ENCODE data around the gene ZKSCAN5.
"Not testable (repeated sequence)": the region's sequence is repeated elsewhere in the genome, so short reads cannot be mapped to it uniquely, and the experiment has no call there.

ZKSCAN5 gene

DNA sequence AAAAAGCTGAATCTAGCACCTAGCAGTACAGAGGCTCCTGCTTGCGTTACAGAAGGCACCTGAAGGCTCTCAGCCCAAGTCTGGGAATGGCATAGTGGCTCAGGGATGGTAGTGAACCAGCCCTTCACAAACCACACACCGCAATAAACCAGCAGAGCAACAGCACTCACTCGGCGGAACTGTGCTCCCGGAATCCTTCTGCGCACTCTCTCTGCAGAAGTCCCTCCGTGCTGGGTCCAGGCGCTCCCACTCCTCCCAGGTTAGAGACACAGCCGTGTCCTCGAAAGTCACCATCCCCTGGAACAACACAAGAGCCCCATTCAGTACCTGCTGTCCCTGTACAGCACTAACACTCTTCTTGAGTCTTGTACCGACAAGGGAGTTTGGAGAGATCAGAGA lies 5.9 kb upstream of the ZKSCAN5 start:
- DNase-seq: no peak

DNA sequence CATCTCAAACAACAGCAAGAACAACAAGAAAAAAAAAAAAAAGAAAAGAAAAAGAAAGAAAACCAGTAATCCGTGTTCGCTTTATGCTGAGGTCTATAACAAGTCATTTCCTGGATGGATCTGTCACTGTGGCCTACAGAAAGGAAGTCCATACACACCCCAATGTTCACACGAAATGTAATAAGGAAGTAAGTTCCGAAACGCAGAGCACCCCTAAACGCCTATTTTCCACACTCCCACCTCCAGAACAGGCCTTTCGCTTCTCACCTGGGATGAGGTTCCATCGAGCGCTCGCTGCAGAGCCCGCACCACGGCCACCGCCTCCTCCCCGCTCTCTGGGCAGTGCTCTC lies 5.1 kb upstream of the ZKSCAN5 start:
- DNase-seq: no peak

DNA sequence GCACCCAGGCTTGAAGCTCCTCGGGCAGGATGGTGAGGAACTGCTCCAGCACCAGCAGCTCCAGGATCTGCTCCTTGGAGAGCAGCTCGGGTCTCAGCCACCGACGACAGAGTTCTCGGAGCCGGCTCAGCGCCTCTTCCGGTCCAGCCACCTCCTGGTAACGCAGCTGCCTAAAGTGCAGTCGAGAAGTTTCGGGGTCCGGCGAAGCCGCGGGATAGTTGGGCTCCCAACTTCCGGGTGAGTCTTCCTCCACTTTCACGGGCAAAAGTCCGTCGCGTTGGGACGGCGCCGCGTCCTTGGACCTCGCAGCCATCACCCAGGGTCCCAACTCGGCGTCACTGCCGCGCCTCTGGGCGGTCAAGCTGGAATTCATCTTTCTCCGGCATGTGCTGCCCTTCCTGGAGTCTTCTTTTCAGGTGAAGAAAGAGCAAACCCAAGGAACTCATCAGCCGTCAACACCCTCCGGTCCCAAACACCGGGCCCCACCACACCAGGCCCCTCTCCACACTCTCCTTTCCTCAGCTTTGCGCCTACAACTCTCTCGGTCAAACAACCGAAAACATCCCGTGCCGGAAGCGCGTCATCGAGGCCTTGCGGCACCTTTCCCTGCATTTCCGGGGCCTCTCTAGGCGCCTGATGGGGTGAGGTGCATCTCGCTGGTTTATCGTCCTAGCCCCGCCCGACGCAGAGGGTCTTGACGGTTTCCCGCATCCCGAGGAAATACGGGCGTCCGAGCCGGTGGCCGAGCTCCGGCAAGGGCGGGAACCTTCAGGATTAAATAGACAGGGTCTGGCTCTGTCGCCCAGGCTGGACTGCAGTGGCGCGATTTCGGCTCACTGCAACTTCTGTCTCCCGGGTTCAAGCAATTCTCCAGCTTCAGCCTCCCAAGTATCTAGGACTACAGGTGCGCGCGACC lies 4.5 kb upstream of the ZKSCAN5 start, which contains the start of gene ZNF394:
Gene ZNF394, minus strand, starts transcription at position 561 of the 916 bp plus-strand sequence. Its CDS starts 188 bp downstream, at position 373.
- peak; percentile 33 to 96 (median 88) for DNase-seq

DNA sequence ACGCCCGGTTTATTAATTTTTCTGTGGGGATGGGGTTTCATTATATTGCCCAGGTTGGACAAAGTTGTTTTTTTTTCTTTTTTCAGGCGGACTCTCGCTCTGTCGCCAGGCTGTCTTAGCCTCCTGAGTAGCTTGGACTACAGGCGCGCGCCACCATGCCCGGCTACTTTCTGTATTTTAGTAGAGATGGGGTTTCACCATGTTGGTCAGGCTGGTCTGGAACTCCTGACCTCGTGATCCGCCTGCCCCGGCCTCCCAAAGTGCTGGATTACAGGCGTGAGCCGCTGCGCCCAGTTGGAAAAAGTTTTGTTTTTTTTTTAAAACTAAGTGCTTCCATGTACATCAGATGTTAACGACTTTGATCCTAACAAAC lies 3.8 kb upstream of the ZKSCAN5 start:
- no peak for DNase-seq

DNA sequence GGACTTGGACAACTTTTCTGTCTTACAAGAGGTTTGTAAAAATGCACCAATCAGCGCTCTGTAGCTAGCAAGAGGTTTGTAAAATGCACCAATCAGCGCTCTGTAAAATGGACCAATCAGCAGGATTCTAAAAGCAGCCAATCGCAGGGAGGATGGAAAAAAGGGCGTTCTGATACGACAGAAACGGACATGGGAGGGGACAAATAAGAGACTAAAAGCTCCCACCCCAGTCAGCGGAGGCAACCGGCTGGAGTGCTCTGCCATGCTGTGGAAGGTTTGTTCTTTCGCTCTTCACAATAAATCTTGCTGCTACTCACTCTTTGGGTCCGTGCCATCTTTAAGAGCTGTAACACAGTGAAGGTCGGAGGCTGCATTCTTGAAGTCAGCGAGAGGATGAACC lies 3.2 kb upstream of the ZKSCAN5 start:
- not testable (repeated sequence) for DNase-seq

DNA sequence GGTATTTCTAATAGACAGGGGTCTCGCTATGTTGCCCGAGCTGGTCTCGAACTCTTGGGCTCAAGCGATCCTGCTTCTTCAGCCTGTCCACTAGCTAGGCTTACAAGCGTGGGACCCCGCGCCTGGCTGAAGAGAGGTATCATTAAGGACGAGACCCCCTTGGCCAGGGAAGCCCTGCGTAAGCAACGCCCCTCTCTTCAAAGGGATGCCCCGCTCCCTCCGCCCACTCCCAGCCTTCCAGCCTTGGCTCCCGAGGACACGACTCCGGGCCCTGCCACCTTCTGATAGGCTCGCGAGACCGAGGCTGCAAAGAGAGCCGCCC lies 220 bp upstream of the ZKSCAN5 start:
- no peak for DNase-seq

DNA sequence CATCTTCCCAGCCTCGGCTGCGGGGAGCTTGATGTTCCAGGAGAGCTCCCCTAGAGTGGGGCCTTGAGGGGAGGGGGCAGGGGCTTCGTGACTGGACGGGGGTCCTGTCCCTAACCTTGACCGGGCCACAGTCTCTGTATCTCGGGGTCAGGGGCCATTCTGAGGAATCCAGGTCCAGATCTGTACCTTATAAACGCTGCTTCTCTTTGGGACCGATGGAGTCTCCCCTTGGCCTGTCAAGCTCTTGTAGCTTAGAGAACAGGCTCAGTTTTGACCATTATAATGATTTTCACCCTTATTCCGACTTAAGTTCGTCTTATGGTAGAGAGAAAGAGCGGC lies 831 bp downstream of the ZKSCAN5 start:
- peak in 1 of 14 donors; percentile 57 for DNase-seq

DNA sequence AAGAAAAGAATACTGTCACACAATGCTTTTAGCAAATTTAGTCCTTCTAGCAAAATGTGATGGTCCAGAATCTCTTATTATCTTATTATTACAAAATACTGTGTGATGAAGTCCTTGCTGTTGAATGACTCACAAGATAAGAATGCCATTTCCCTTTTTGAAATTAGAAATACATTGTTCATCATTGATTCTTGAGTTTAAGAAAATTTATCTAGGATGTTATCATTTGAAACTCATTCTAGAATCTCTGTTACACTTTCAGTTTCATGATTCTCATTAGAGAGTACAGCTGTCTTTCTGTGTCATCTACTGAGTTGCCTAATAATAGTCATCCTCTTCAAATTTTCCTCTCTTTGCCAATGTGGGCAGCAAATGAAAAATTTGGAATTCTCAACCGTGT lies 9.6 kb downstream of the ZKSCAN5 start:
- no peak for DNase-seq

DNA sequence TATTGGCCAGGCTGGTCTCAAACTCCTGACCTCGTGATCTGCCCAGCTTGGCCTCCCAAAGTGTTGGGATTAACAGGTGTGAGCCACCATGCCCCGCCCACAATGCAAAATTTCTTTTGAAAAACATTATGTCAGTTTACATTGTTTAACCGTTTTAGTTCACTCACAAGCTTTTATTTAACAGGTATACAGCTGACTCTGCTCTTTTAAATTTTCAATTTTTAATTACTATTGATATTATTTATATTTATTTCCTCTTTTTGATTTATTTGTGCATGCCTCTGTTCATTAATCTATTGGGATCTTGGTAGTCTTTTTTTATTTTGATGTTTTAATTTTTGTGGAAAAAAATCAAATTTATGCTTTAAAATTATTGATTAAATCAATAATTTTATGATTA lies 16.9 kb downstream of the ZKSCAN5 start:
- no peak for DNase-seq

DNA sequence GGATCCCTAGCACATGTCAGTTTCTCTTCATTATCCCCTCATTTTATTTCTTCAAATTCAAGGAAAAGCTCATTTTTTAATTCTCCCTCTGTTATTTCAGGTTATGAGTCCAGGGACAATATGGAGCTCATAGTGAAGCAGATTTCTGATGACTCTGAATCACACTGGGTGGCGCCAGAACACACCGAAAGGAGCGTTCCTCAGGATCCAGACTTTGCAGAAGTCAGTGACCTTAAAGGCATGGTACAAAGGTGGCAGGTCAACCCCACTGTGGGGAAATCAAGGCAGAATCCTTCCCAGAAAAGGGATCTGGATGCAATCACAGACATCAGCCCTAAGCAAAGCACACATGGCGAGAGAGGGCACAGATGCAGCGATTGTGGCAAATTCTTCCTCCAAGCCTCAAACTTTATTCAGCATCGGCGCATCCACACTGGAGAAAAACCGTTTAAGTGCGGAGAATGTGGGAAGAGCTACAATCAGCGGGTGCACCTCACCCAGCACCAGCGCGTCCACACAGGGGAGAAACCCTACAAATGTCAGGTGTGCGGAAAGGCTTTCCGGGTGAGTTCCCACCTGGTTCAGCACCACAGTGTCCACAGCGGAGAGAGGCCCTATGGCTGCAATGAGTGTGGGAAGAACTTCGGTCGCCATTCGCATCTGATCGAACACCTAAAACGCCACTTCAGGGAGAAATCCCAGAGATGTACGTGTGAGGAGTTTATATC lies 21.4 kb downstream of the ZKSCAN5 start:
- no peak for DNase-seq

DNA sequence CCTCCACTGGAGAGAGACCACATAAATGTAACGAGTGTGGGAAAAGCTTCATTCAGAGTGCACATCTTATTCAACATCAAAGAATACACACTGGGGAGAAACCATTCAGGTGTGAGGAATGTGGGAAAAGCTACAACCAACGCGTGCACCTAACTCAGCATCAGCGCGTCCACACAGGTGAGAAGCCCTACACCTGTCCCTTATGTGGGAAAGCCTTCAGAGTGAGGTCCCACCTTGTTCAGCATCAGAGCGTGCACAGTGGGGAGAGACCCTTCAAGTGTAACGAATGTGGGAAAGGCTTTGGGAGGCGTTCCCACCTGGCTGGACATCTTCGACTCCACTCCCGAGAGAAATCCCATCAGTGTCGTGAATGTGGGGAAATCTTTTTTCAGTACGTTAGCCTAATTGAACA lies 26.9 kb downstream of the ZKSCAN5 start:
- DNase-seq: no peak

DNA sequence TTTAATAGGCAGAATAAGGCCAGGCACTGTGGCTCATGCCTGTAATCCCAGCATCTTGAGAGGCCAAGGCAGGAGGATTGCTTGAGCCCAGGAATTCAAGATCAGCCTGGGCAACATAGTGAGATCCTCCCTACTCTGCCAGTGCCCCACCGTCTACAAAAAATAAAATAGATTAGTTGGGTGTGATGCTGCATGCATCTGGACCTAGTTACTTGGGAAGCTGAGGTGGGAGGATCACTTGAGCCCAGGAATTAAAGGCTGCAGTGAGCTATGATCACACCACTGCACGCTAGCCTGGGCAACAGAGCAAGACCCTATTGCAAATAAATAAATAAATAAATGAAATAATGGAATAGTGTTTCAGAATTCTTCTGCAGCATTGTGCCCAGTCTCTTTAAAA lies 31.2 kb downstream of the ZKSCAN5 start:
- no peak for DNase-seq

DNA sequence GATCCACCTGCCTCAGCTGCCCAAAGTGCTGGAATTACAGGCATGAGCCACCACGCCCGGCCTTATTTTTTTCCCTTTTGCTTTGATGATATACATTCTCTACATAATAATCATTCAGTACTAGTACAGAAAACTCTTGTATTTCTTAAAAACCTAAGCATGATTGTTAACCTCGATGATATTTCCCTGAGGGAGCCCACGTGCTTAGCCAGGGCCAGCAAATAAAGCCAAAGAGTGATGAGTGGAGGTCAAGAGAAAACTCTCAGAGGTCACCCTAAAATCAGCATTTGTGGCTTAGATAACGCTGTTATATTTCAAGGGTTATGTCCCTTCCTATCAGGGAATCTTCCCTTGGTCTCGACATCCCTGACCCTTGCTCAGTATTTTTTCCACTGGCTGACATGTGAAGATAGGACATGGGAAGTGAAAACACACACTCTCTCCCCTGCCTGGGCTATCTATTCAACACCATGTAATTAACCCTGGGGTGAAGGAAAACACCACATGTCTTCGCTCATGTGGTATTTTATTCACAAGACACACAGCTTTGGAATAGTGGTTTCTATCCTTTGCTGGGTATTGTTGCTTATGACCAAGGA lies 34.9 kb downstream of the ZKSCAN5 start:
- DNase-seq: no peak

DNA sequence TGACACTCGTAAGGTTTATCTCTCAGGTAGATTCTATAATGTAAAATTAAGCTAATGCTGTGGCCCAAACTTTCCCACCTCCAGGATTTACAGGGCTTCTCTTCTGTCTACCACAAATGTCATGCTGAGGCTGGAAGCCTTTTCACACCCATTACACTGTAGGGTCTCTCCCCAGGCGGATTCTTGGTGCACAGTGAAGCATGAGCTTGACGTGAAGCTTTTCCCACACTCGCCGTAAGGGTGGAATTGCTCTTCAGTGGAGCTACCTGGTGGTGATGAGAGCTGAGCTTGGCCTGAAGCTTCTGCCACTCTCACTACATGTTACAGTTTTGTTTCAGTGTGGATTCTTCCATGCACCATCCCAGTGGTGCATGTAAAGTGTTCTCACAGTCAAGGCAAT lies 36.1 kb downstream of the ZKSCAN5 start:
- no peak for DNase-seq

DNA sequence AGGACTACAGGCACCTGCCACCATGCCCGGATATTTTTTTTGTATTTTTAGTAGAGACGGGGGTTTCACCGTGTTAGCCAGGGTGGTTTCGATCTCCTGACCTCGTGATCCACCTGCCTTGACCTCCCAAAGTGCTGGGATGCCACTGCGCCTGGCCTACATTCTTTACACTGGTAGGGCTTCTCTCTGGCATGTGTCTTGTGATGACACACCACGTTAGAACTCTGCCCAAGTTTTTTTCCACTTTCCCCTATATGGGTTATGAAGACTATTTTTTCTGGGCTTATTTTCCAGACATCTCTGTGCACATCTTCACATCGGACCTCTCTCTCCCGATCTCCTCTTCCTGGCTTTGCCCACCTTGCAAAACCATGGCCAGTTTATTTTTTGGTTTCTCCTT lies 36.8 kb downstream of the ZKSCAN5 start:
- DNase-seq: no peak

DNA sequence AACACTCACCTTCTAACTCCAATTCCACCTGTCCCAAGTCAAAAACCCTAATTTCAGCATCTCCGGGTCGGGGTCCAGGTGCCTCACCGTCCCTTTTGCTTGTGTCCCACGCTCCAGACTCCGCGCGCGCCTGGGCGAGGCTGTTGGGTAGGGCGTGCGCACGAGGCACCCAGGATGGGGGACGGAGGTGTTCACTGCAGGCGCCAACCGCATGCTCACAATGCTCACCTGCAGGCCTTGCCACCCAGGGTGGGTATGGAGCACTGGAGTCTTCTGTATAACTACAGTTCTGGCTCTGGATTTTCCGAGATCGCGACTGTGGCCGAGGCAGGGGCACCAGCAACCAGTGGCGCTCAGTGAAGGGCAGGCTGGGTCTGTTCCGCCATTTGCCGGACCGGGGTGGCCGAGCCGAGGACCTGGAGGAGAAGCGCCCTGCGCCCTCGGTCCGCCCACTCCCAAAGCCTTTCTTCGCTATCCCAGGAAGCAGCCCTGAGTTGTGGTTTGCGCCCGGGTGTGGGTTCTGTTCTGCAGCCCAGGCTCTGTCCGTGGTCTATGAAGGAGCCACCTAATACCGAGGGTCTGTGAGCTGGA lies 38.7 kb downstream of the ZKSCAN5 start:
- peak in 1 of 14 donors; percentile 3 for DNase-seq

DNA sequence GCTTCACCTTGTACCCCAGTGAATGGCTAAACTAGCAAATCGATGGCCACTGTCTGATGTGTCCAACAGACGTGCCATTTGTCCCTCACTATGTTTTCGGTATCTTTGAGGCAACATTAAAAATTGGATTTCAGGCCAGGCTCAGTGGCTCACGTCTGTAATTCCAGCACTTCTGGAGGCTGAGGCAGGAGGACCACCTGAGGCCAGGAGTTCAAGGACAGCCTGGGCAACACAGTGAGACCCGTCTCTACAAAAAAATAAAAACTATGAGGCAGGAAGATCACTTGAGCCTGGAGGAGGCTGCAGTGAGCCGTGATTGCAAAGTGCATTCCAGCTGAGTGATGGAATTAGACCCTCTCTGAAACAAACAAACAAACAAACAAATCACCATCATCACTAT lies 39.5 kb downstream of the ZKSCAN5 start:
- no peak for DNase-seq

DNA sequence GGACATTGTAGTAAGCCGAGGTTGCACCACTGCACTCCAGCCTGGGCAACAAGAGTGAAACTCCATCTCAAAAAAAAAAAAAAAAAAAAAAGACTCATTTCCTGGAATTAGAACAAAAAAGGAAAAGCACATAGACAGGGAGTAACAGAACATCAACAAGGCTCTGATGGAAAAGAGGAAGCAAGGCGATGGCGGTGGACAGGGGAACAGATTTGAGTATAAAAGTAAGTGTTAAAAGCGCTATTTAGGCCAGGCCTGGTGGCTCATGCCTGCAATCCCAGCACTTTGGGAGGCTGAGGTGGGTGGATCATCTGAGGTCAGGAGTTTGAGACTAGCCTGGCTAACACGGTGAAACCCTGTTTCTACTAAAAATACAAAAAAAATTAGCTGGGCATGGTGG lies 40.8 kb downstream of the ZKSCAN5 start:
- DNase-seq: not testable (repeated sequence)

DNA sequence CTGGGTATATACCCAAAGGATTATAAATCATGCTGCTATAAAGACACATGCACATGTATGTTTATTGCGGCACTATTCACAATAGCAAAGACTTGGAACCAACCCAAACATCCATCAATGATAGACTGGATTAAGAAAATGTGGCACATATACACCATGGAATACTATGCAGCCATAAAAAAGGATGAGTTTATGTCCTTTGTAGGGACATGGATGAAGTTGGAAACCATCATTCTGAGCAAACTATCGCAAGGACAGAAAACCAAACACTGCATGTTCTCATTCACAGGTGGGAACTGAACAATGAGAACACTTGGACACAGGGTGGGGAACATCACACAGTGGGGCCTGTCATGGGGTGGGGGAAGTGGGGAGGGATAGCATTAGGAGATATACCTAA lies 45.1 kb downstream of the ZKSCAN5 start:
- DNase-seq: not testable (repeated sequence)

DNA sequence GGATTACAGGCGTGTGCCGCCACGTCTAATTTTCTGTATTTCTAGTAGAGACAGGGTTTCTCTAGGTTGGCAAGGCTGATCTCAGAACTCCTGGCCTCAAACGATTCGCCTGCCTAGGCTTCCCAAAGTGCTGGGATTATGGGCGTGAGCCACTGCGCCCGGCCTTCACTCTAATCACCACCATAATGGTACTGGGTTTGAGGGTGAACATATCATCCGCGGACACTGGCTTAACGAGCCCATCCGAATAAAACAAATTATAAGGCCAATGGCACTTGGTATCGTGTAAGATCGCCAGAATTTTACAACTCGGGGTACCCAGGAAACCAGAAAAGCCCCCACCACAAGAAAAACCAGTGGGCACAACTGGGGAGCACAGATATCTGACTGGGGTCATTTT lies 46.9 kb downstream of the ZKSCAN5 start:
- DNase-seq: no peak

DNA sequence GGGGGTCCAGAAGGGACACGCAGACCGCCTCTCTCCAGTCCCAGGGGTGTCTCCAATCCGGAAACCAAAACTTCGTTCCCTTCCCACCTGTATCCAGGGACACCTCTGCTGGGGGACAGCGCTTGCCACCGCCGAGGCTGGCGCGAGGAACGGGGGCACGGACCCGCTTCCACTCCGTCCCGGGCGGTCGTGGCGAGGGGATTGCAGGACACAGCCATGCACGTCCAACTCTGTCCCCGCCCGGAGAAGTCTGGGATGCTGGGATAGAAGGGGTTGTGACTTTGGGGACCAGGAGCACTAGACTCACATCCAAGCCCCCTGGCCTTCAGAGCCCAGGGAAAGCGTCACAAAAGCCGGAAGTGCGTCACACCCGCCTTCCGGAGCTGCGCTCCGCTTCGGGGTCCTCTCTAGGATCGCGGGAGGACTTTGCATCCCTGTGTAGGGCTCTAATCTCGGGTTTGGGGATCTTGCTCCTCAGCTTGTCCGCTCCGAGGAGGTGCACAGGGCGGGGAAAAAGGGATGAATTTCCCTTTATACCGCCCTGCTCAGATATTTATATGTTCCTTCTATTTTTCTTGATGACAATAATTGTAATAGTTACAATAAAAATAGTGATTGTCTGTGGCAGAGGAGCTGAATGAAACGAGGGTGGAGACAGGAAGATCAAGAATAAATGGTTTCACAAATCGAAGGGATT lies 47.5 kb downstream of the ZKSCAN5 start, which contains the start of gene FAM200A:
Gene FAM200A, minus strand, starts transcription at position 348 of the 697 bp plus-strand sequence. CDS start 3,707 bp downstream, outside the sequence.
- peak; percentile 16 to 90 (median 78) for DNase-seq

DNA sequence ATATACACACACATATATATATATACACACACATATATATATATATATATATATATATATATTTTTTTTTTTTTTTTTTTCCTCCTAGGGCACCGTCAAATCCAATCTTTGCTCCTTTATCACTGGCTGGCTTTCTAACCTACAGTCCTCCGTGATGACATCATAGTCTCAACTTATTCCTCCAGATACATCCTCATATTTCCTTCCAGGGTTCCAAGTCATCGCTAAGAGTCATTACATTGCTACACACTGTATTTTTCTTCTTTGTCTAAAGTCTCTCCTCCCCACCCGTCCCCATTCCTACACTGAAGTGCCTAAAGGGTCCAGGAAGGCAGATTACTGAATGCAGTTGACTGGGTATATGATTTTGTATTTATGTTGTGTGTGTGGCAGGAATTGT lies 48.6 kb downstream of the ZKSCAN5 start:
- no peak for DNase-seq

DNA sequence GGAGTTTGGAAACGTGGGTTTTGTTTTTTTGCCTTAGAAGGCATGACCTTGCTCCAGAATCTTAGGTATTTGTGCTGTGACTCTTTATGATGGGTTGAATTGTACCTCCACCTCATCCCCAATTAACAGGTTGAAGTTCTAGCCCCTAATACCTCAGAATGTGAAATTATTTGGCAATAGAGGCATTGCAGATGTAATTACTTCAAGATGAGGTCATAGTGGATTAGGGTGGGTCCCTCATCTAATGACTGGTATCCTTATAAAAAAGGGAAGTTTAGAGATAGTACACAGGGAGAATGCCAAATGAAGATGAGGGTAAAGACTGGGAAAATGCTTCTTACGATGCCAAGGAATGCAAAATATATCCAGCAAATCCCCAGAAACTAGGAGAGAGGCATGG lies 50.5 kb downstream of the ZKSCAN5 start:
- no peak for DNase-seq
